Measurements from ENCODE around the gene STARD3NL. TPM values are rescaled to one million over a fixed set of nuclear protein-coding genes. Genes with fewer than 3 reads are reported as not detected.
A peak's percentile ranks its signal among the peaks of the same experiment; 100 is the strongest.

STARD3NL gene
- total and polyA plus RNA-seq, 10 of the 15 experiments (the other 5 are each of a cell fraction or from before 2014, with no cell fraction given): 66.1 to 133 (median 85.7) TPM

- TF ChIP-seq GATAD2B (conservative IDR thresholded peaks at IDR 0.05; ENCODE audit: low read depth) (peak; percentile 71), ZNF24 (IDR thresholded peaks at IDR 0.05) (no peak), WRNIP1 (IDR thresholded peaks at IDR 0.05; ENCODE audit: borderline replicate concordance, low read depth, low read length) (no peak), BCL3 (IDR thresholded peaks at IDR 0.05; ENCODE audit: borderline replicate concordance, insufficient read depth, low read depth, low read length, poor library complexity, severe bottlenecking) (no peak), PML (IDR thresholded peaks at IDR 0.05; ENCODE audit: low read length) (peak; percentile 63; the same call in 1 of the 2 replicates), SPI1 (IDR thresholded peaks at IDR 0.05; ENCODE audit: borderline replicate concordance, insufficient read depth, low read depth, low read length) (no peak), BRCA1 (IDR thresholded peaks at IDR 0.05; ENCODE audit: low read depth, low read length) (0 out of 2 replicates have a peak, but pooled peaks have one; percentile 36), FOXK2 (IDR thresholded peaks at IDR 0.05) (no peak), TCF12 (IDR thresholded peaks at IDR 0.05; ENCODE audit: low read depth, low read length) (no peak), CTCF (IDR thresholded peaks at IDR 0.05 in 2 of 3, conservative IDR thresholded peaks at IDR 0.05 in 1 of 3; ENCODE audit: control insufficient read depth in 2 of 3, extremely low read depth in 1 of 3, insufficient read depth in 1 of 3, low read depth in 3 of 3, low read length in 3 of 3) (no peak), SMAD1 (IDR thresholded peaks at IDR 0.05; ENCODE audit: low read depth, partially characterized antibody) (no peak), ZNF217 (IDR thresholded peaks at IDR 0.05) (peak; percentile 94), IRF3 (IDR thresholded peaks at IDR 0.05) (peak; percentile 86; the same call in 1 of the 2 replicates), ELK1 (IDR thresholded peaks at IDR 0.05; ENCODE audit: low read depth, low read length) (no peak), GABPA (IDR thresholded peaks at IDR 0.05; ENCODE audit: low read depth) (no peak), IRF5 (IDR thresholded peaks at IDR 0.05; ENCODE audit: borderline replicate concordance) (no peak), EP300 (IDR thresholded peaks at IDR 0.05; ENCODE audit: borderline replicate concordance in 1 of 2, control insufficient read depth in 1 of 2, low read depth in 2 of 2, low read length in 2 of 2) (no peak), SIX5 (IDR thresholded peaks at IDR 0.05; ENCODE audit: low read depth, low read length, severe bottlenecking) (no peak), EED (IDR thresholded peaks at IDR 0.05; ENCODE audit: low read depth) (no peak; the same call in 1 of the 2 replicates), STAT1 (conservative IDR thresholded peaks at IDR 0.05) (no peak), ATF3 (IDR thresholded peaks at IDR 0.05; ENCODE audit: borderline replicate concordance, extremely low read depth, low read depth, low read length) (no peak), ASH2L (IDR thresholded peaks at IDR 0.05; ENCODE audit: borderline replicate concordance, low read depth) (no peak), BMI1 (IDR thresholded peaks at IDR 0.05; ENCODE audit: borderline replicate concordance) (no peak)
These were observed at the start of gene STARD3NL (continued) for GRCh38 chr7:38178004-38178694.
